Right kidney (tissue), 1 donor: ENCODE results near the gene ZBTB2.
"Not testable (repeated sequence)": the region's sequence is repeated elsewhere in the genome, so short reads cannot be mapped to it uniquely, and the experiment has no call there.

Experiments
- DNase-seq: peaks from one replicate; pipeline ENCODE4 v3.0.0-alpha.2; 2016

The ZBTB2 gene

GRCh38 chr6:151374036-151374683, 17.2 kb downstream of the ZBTB2 start:
- no peak for DNase-seq

GRCh38 chr6:151372164-151372563, 19.2 kb downstream of the ZBTB2 start:
- no peak for DNase-seq

- DNase-seq = no peak
Observed at GRCh38 chr6:151370509-151371078, 20.8 kb downstream of the ZBTB2 start.

- DNase-seq = no peak
Observed at GRCh38 chr6:151365233-151365632, 26.1 kb downstream of the ZBTB2 start.

GRCh38 chr6:151359486-151359885, 31.9 kb downstream of the ZBTB2 start:
- no peak for DNase-seq

- DNase-seq = no peak
Observed at GRCh38 chr6:151358475-151358874, 32.9 kb downstream of the ZBTB2 start.

GRCh38 chr6:151357758-151358436, 33.5 kb downstream of the ZBTB2 start:
- no peak for DNase-seq

- DNase-seq = not testable (repeated sequence)
Observed at GRCh38 chr6:151356983-151357382, 34.4 kb downstream of the ZBTB2 start.

GRCh38 chr6:151353795-151354194, 37.6 kb downstream of the ZBTB2 start:
- no peak for DNase-seq

- no peak for DNase-seq
Observed at GRCh38 chr6:151352410-151353396, 38.7 kb downstream of the ZBTB2 start.

- DNase-seq = no peak
Observed at GRCh38 chr6:151351731-151352130, 39.6 kb downstream of the ZBTB2 start.

GRCh38 chr6:151351146-151351700, 40.1 kb downstream of the ZBTB2 start:
- DNase-seq = no peak

GRCh38 chr6:151350442-151351145, 40.8 kb downstream of the ZBTB2 start:
- DNase-seq = no peak

GRCh38 chr6:151349651-151350270, 41.6 kb downstream of the ZBTB2 start:
- no peak for DNase-seq

- DNase-seq = not testable (repeated sequence)
Observed at GRCh38 chr6:151342750-151343149, 48.6 kb downstream of the ZBTB2 start.

GRCh38 chr6:151341476-151342195, 49.7 kb downstream of the ZBTB2 start:
- DNase-seq = no peak

- DNase-seq = no peak
Observed at GRCh38 chr6:151340219-151340978, 51.0 kb downstream of the ZBTB2 start.

- DNase-seq = no peak
Observed at GRCh38 chr6:151339369-151339768, 52.0 kb downstream of the ZBTB2 start.

GRCh38 chr6:151338651-151339200, 52.6 kb downstream of the ZBTB2 start:
- no peak for DNase-seq
